H9 (cell line): ENCODE results near the gene SCFD2. TPM values are rescaled to one million over a fixed set of nuclear protein-coding genes. Genes with fewer than 3 reads are reported as not detected.

ENCODE experiments used
- DNase-seq: peaks from one replicate; pipeline ENCODE4 v3.0.0-alpha.2; 2017
- H2AFZ ChIP-seq: one replicate; pipeline ENCODE4 v1.6.1; 2013; ENCODE audit warnings: mild to moderate bottlenecking, low read length, control low read depth, moderate library complexity
- H2AK5ac ChIP-seq: 2 replicates; pipeline ENCODE4 v1.6.1; 2013; ENCODE audit warnings: low read length, control low read depth, mixed read lengths; ENCODE audit not compliant: insufficient read length
- H2BK120ac ChIP-seq: one replicate; pipeline ENCODE4 v1.6.1; 2013; ENCODE audit warnings: low read depth, mild to moderate bottlenecking, low read length, control low read depth, inconsistent platforms; ENCODE audit not compliant: poor library complexity, severe bottlenecking
- H2BK12ac ChIP-seq: 2 replicates; pipeline ENCODE4 v1.6.1; 2013; ENCODE audit warnings: low read length, control low read depth, mixed read lengths, low read depth; ENCODE audit not compliant: insufficient read length
- H2BK15ac ChIP-seq: 2 replicates; pipeline ENCODE4 v1.6.1; 2013; ENCODE audit warnings: low read depth, low read length, control low read depth
- H2BK20ac ChIP-seq: one replicate; pipeline ENCODE4 v1.6.1; 2013; ENCODE audit warnings: low read depth, mild to moderate bottlenecking, low read length, control low read depth, inconsistent platforms; ENCODE audit not compliant: poor library complexity, severe bottlenecking
- H2BK5ac ChIP-seq: 2 replicates; pipeline ENCODE4 v1.6.1; 2013; ENCODE audit warnings: low read length, control low read depth, mixed read lengths; ENCODE audit not compliant: insufficient read length
- H3K14ac ChIP-seq: 2 replicates; pipeline ENCODE4 v1.6.1; 2013; ENCODE audit warnings: low read length, control low read depth; ENCODE audit not compliant: insufficient read depth
- H3K18ac ChIP-seq: 2 replicates; pipeline ENCODE4 v1.6.1; 2013; ENCODE audit warnings: low read depth, mild to moderate bottlenecking, mixed read lengths, low read length, control low read depth; ENCODE audit not compliant: insufficient read length
- H3K23ac ChIP-seq: 2 replicates; pipeline ENCODE4 v1.6.1; 2013; ENCODE audit warnings: low read length, control low read depth, mixed read lengths, low read depth; ENCODE audit not compliant: insufficient read length
- H3K23me2 ChIP-seq: 2 replicates; pipeline ENCODE4 v1.6.1; 2013; ENCODE audit warnings: low read depth, mild to moderate bottlenecking, mixed read lengths, low read length, control low read depth; ENCODE audit not compliant: insufficient read length, poor library complexity, severe bottlenecking
- H3K27ac ChIP-seq: 2 replicates; pipeline ENCODE4 v1.5.1; 2013; ENCODE audit warnings: low read length, control low read depth, mixed read lengths, low read depth; ENCODE audit not compliant: insufficient read length
- H3K27me3 ChIP-seq: 2 replicates; pipeline ENCODE4 v1.6.1; 2013; ENCODE audit warnings: low read length, control low read depth, inconsistent platforms; ENCODE audit not compliant: insufficient read depth
- H3K4ac ChIP-seq: 2 replicates; pipeline ENCODE4 v1.6.1; 2013; ENCODE audit warnings: low read depth, mild to moderate bottlenecking, control low read depth, inconsistent platforms, low read length, moderate library complexity
- H3K4me1 ChIP-seq: 2 replicates; pipeline ENCODE4 v1.6.1; 2013; ENCODE audit warnings: low read length, control low read depth, inconsistent platforms; ENCODE audit not compliant: insufficient read depth
- H3K4me2 ChIP-seq: 2 replicates; pipeline ENCODE4 v1.6.1; 2013; ENCODE audit warnings: low read length, control low read depth, mixed read lengths; ENCODE audit not compliant: insufficient read length, insufficient read depth
- H3K56ac ChIP-seq: 2 replicates; pipeline ENCODE4 v1.6.1; 2013; ENCODE audit warnings: low read depth, mild to moderate bottlenecking, mixed read lengths, low read length, control low read depth; ENCODE audit not compliant: insufficient read length
- H3K79me1 ChIP-seq: 2 replicates; pipeline ENCODE4 v1.6.1; 2013; ENCODE audit warnings: low read depth, mild to moderate bottlenecking, moderate library complexity, low read length, control low read depth, inconsistent platforms; ENCODE audit not compliant: insufficient read depth, poor library complexity, severe bottlenecking
- H3K79me2 ChIP-seq: 2 replicates; pipeline ENCODE4 v1.6.1; 2013; ENCODE audit warnings: low read length, control low read depth, inconsistent platforms; ENCODE audit not compliant: insufficient read depth
- H3K9ac ChIP-seq: 2 replicates; pipeline ENCODE4 v1.6.1; 2013; ENCODE audit warnings: low read length, control low read depth, mixed read lengths; ENCODE audit not compliant: insufficient read length; ENCODE audit errors: extremely low read depth
- H3K9me3 ChIP-seq: one replicate; pipeline ENCODE4 v1.6.1; 2013; ENCODE audit warnings: low read depth, low read length, inconsistent platforms; ENCODE audit not compliant: control insufficient read depth
- H3T11ph ChIP-seq: one replicate; pipeline ENCODE4 v1.6.1; 2013; ENCODE audit warnings: mild to moderate bottlenecking, low read length, control low read depth, inconsistent platforms
- H4K20me1 ChIP-seq: one replicate; pipeline ENCODE4 v1.6.1; 2013; ENCODE audit not compliant: control insufficient read depth, insufficient read length, insufficient read depth
- H4K5ac ChIP-seq: 2 replicates; pipeline ENCODE4 v1.6.1; 2013; ENCODE audit warnings: low read depth, mild to moderate bottlenecking, mixed read lengths, low read length, control low read depth; ENCODE audit not compliant: insufficient read length
- H4K8ac ChIP-seq: replicated peaks from 2 replicates; pipeline ENCODE4 v1.6.1; 2013; ENCODE audit warnings: low read length, control low read depth, mixed read lengths, low read depth; ENCODE audit not compliant: insufficient read length
- H4K91ac ChIP-seq: 2 replicates; pipeline ENCODE4 v1.6.1; 2013; ENCODE audit warnings: low read depth, mild to moderate bottlenecking, moderate library complexity, mixed read lengths, low read length, control low read depth; ENCODE audit not compliant: insufficient read length
- H3K27ac Mint-ChIP-seq, 3 experiments: 2 replicates in 2 of 3; 3 replicates in 1 of 3; pipeline ENCODE4 v1.8.0; 2020 to 2021; ENCODE audit warnings: mixed read lengths in 3 of 3, mild to moderate bottlenecking in 1 of 3, moderate library complexity in 1 of 3
- H3K27me3 Mint-ChIP-seq: 2 replicates; pipeline ENCODE4 v1.8.0; 2021; ENCODE audit warnings: low read depth, mild to moderate bottlenecking, moderate library complexity, mixed read lengths
- H3K36me3 Mint-ChIP-seq, 3 experiments: 2 replicates in 2 of 3; 3 replicates in 1 of 3; pipeline ENCODE4 v1.8.0; 2020 to 2021; ENCODE audit warnings: low read depth in 3 of 3, mixed read lengths in 3 of 3; ENCODE audit not compliant: insufficient read depth in 1 of 3
- H3K4me1 Mint-ChIP-seq, 2 experiments: 2 replicates each; pipeline ENCODE4 v1.8.0; 2020; ENCODE audit warnings: mixed read lengths in 2 of 2
- H3K4me3 Mint-ChIP-seq, 2 experiments: 2 replicates in 1 of 2; 3 replicates in 1 of 2; pipeline ENCODE4 v1.8.0; 2020 to 2021; ENCODE audit warnings: mild to moderate bottlenecking in 2 of 2, mixed read lengths in 2 of 2, moderate library complexity in 1 of 2
- H3K9me3 Mint-ChIP-seq, 2 experiments: 2 replicates in 1 of 2; 3 replicates in 1 of 2; pipeline ENCODE4 v1.8.0; 2020; ENCODE audit warnings: mild to moderate bottlenecking in 2 of 2, mixed read lengths in 2 of 2, moderate library complexity in 1 of 2
- CTCF ChIP-seq: fragments of 200-600 bp; sonication (generic); conservative IDR thresholded peaks from 3 replicates; pipeline ENCODE4 v1.8.0; 2021; ENCODE audit warnings: antibody characterized with exemption, mild to moderate bottlenecking
- total RNA-seq: library from RNA; stranded (reverse); gene quantifications from 2 replicates; pipeline ENCODE4 v1.2.1, GENCODE V29; 2021

The SCFD2 gene
- total RNA-seq, 1 experiment from 2014 or later: 10.1 TPM

GRCh38 chr4:52964011-52964410 lies 401.9 kb downstream of the SCFD2 start:
- no peak overlapping the region for H4K8ac ChIP-seq
- no peak overlapping the region for H2BK20ac ChIP-seq
- H3K4me1 Mint-ChIP-seq: no peaks in the 10 kb centered on the region; a peak in 1 of 4 replicates
- no peak overlapping the region for H2BK12ac ChIP-seq
- H2AK5ac ChIP-seq: no peak overlapping the region
- DNase-seq: no peak
- H3K36me3 Mint-ChIP-seq: peaks cover 0 to 1% (median 0%) of the 10 kb centered on the region in 3 experiments; a peak in 1 of 7 replicates
- H3K56ac ChIP-seq: no peak overlapping the region
- no peak overlapping the region for H3K23ac ChIP-seq
- H3K27ac ChIP-seq: no peak overlapping the region
- no peaks in the 10 kb centered on the region for H3K23me2 ChIP-seq
- H3K27me3 Mint-ChIP-seq: no peaks in the 10 kb centered on the region; the same call in 1 of the 2 replicates
- H3K27me3 ChIP-seq: no peaks in the 10 kb centered on the region
- H3K4ac ChIP-seq: no peak overlapping the region
- TF ChIP-seq CTCF: no peak
- no peaks in the 10 kb centered on the region for H3K9me3 ChIP-seq
- H3K4me2 ChIP-seq: no peak overlapping the region
- H3K9me3 Mint-ChIP-seq: no peaks in the 10 kb centered on the region
- H3K4me3 Mint-ChIP-seq: no peak overlapping the region
- no peaks in the 10 kb centered on the region for H3K79me2 ChIP-seq
- no peak overlapping the region for H4K91ac ChIP-seq
- H2BK15ac ChIP-seq: no peak overlapping the region
- no peak overlapping the region for H3K18ac ChIP-seq
- no peak overlapping the region for H2BK5ac ChIP-seq
- no peak overlapping the region for H2AFZ ChIP-seq
- H3K9ac ChIP-seq: no peak overlapping the region
- H4K20me1 ChIP-seq: no peaks in the 10 kb centered on the region
- H3K79me1 ChIP-seq: no peaks in the 10 kb centered on the region
- H3K14ac ChIP-seq: no peak overlapping the region
- no peak overlapping the region for H4K5ac ChIP-seq
- no peak overlapping the region for H2BK120ac ChIP-seq
- H3K4me1 ChIP-seq: no peaks in the 10 kb centered on the region
- no peak overlapping the region for H3T11ph ChIP-seq
- H3K27ac Mint-ChIP-seq: no peak overlapping the region
